NCI-H1092 (cell line): ENCODE measurements around the gene DNAJC8.

Experiments
- DNase-seq: peaks from one replicate; lab custom pipeline; 2025; lab: John Stamatoyannopoulos, UW

The DNAJC8 gene

GRCh38 chr1:28170001-28170596, 62.7 kb downstream of the DNAJC8 start:
- DNase-seq: no peak

- peak; percentile 19 for DNase-seq
Observed at GRCh38 chr1:28163496-28164161, 69.2 kb downstream of the DNAJC8 start.

GRCh38 chr1:28162151-28162550, 70.7 kb downstream of the DNAJC8 start:
- DNase-seq: no peak

- DNase-seq: no peak
Observed at GRCh38 chr1:28161751-28162150, 71.1 kb downstream of the DNAJC8 start.

- no peak for DNase-seq
Observed at GRCh38 chr1:28160782-28161266, 72.0 kb downstream of the DNAJC8 start.

GRCh38 chr1:28159680-28160079, 73.1 kb downstream of the DNAJC8 start:
- DNase-seq: no peak

GRCh38 chr1:28159243-28159642, 73.6 kb downstream of the DNAJC8 start:
- no peak for DNase-seq

- DNase-seq: no peak
Observed at GRCh38 chr1:28157894-28158293, 74.9 kb downstream of the DNAJC8 start.

GRCh38 chr1:28156821-28157220, 76.0 kb downstream of the DNAJC8 start:
- DNase-seq: no peak

- no peak for DNase-seq
Observed at GRCh38 chr1:28155628-28156027, 77.2 kb downstream of the DNAJC8 start.

- DNase-seq: no peak
Observed at GRCh38 chr1:28154078-28154594, 78.7 kb downstream of the DNAJC8 start.
